Thoracic aorta (tissue), 2 donors: ENCODE data around the gene MPV17L2. TPM values are rescaled to one million over a fixed set of nuclear protein-coding genes. Genes with fewer than 3 reads are reported as not detected.
A peak's percentile ranks its signal among the peaks of the same experiment; 100 is the strongest.

Experiments used
- ATAC-seq: fragments of 150-250 bp; one replicate; pipeline ENCODE4 v1.8.0; 2017; ENCODE audit warnings: low read depth; ENCODE audit not compliant: insufficient number of reproducible peaks, low FRiP score
- DNase-seq: peaks from one replicate; pipeline ENCODE4 v3.0.0-alpha.2; 2020; ENCODE audit warnings: low spot score
- H3K27ac ChIP-seq, 2 donors: fragments of 200-600 bp; sonication (generic); 1 replicate in 1 of 2; 2 replicates in 1 of 2; pipeline ENCODE4 v1.5.1; 2016; ENCODE audit warnings: mild to moderate bottlenecking in 2 of 2, moderate library complexity in 2 of 2
- H3K27me3 ChIP-seq: fragments of 200-600 bp; sonication (generic); replicated peaks from 2 replicates; pipeline ENCODE4 v1.6.0; 2016; ENCODE audit warnings: mild to moderate bottlenecking; ENCODE audit not compliant: insufficient read depth
- H3K36me3 ChIP-seq: fragments of 200-600 bp; sonication (generic); one replicate; pipeline ENCODE4 v1.5.1; 2016
- H3K4me1 ChIP-seq, 2 donors: fragments of 200-600 bp; sonication (generic); 1 replicate in 1 of 2; 2 replicates in 1 of 2; pipeline versions ENCODE4 v1.5.1 to v1.6.0; 2016; ENCODE audit warnings: low read depth in 2 of 2, mild to moderate bottlenecking in 1 of 2; ENCODE audit not compliant: control insufficient read depth in 1 of 2
- H3K4me3 ChIP-seq: fragments of 200-600 bp; sonication (generic); 2 replicates; pipeline ENCODE4 v1.5.1; 2016; ENCODE audit warnings: mild to moderate bottlenecking
- H3K9me3 ChIP-seq: fragments of 200-600 bp; sonication (generic); 2 replicates; pipeline ENCODE4 v1.5.1; 2016
- CTCF ChIP-seq: fragments of 200-600 bp; sonication (generic); IDR thresholded peaks from one replicate; pipeline ENCODE4 v1.5.1; 2019; ENCODE audit warnings: antibody characterized with exemption
- total RNA-seq, 2 donors: library from RNA; depleted of rRNA; stranded (reverse); fragments of >200 nt; gene quantifications; one replicate each; pipeline versions ENCODE4 v1.1.0 to v1.2.3, GENCODE V29; 2016

MPV17L2 gene
- total RNA-seq, 2 donors from 2014 or later, result 10.6 to 16.1 TPM

GRCh38 chr19:18197306-18197705 is 4.3 kb downstream of the MPV17L2 start:
- ATAC-seq, result no peak
- no peaks in the 10 kb centered on the region for H3K36me3 ChIP-seq
- peaks cover 8 to 13% of the 10 kb centered on the region in 2 donors for H3K4me1 ChIP-seq

GRCh38 chr19:18197941-18198340 is 4.9 kb downstream of the MPV17L2 start:
- Histone ChIP-seq H3K27me3 (no peaks in the 10 kb centered on the region), H3K9me3 (no peaks in the 10 kb centered on the region), H3K27ac (no peak overlapping the region), H3K4me1 (peaks cover 8 to 18% of the 10 kb centered on the region in 2 donors), H3K36me3 (no peaks in the 10 kb centered on the region), H3K4me3 (no peak overlapping the region)
- TF ChIP-seq CTCF, result no peak
- ATAC-seq, result no peak
- DNase-seq, result no peak

More at GRCh38 chr19:18197306-18197705, 4.3 kb downstream of the MPV17L2 start:
- no peak overlapping the region for H3K4me3 ChIP-seq
- no peak for DNase-seq
- no peaks in the 10 kb centered on the region for H3K9me3 ChIP-seq
- no peaks in the 10 kb centered on the region for H3K27me3 ChIP-seq
- TF ChIP-seq CTCF, result no peak
- no peak overlapping the region for H3K27ac ChIP-seq

GRCh38 chr19:18198374-18198773 is 5.4 kb downstream of the MPV17L2 start:
- Histone ChIP-seq H3K9me3 (no peaks in the 10 kb centered on the region), H3K4me1 (peaks cover 12 to 22% of the 10 kb centered on the region in 2 donors), H3K27ac (no peak overlapping the region), H3K4me3 (no peak overlapping the region), H3K27me3 (no peaks in the 10 kb centered on the region), H3K36me3 (no peaks in the 10 kb centered on the region)
- ATAC-seq (no peak), DNase-seq (no peak)
- no peak for TF ChIP-seq CTCF

GRCh38 chr19:18202397-18202777 is 9.4 kb downstream of the MPV17L2 start:
- peaks cover 8 to 19% of the 10 kb centered on the region in 2 donors for H3K4me1 ChIP-seq
- H3K4me3 ChIP-seq, result no peak overlapping the region
- no peaks in the 10 kb centered on the region for H3K27me3 ChIP-seq
- H3K9me3 ChIP-seq, result no peaks in the 10 kb centered on the region
- DNase-seq (no peak), ATAC-seq (no peak)
- H3K36me3 ChIP-seq, result no peaks in the 10 kb centered on the region
- H3K27ac ChIP-seq, result no peak overlapping the region
- no peak for TF ChIP-seq CTCF

- Histone ChIP-seq H3K27me3 (no peaks in the 10 kb centered on the region), H3K4me3 (peak overlapping the region; percentile 91), H3K9me3 (no peaks in the 10 kb centered on the region), H3K4me1 (peaks cover 8 to 19% of the 10 kb centered on the region in 2 donors), H3K27ac (no peak overlapping the region), H3K36me3 (no peaks in the 10 kb centered on the region)
- ATAC-seq, result no peak
- TF ChIP-seq CTCF, result no peak
- no peak for DNase-seq
Observed at GRCh38 chr19:18202778-18203407, 9.9 kb downstream of the MPV17L2 start.
